ENCODE results near the gene UNC13D. TPM values are rescaled to one million over a fixed set of nuclear protein-coding genes. Genes with fewer than 3 reads are reported as not detected.

UNC13D gene
- 73.1 TPM for polyA plus RNA-seq (2012; ENCODE audit: insufficient read length, low read depth)

DNA sequence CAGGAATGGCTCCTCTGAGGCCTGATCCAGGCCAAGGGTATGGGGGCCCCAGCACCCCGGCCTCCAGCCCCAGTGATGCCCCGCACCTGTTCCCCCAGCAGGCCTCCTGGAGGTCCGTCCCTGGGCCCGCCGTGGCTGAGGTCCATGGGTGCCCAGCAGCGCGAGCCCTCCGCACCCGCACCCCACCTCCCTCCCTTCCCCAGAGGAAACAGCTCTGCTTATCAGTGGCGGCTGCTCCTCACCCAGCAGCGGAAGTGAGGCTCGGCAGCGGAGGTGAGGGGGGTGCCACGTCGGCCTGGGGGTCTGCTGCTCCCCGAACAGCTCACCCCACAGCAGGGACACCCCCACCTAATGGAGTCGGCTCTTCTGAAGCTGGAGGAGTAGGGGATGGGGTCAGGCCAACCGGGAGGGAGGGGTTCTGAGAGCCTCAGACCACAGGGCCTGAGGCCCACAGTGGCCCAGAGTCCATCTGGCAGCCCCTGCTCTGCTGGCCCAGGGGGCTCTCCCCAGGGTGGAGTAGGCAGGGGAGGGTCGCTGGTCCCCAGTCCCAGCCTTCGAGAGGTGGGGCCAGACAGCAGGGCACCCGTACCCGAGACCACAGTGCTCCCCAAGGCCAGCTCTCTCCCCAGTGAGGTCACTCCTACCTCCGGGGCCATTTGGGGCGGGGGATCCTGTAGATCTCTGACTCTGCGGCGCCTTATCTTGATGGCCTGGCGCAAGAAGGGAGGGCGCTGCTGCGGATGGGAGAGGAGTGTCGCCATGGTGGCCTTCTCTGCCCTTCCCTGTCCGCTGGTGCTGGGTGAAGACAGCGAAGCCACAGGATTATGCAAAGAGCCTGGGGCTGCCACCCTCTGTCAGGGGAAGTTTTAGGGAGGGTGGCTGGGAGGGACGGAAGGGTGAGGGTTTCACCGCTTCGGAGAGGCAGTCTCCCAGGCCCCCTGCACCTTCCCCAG, at the start of gene UNC13D:
TSS of gene UNC13D (minus strand) at position 828 of the 953 bp plus-strand sequence. CDS start at position 761, 67 bp downstream.
- TF ChIP-seq, protein P1, sequence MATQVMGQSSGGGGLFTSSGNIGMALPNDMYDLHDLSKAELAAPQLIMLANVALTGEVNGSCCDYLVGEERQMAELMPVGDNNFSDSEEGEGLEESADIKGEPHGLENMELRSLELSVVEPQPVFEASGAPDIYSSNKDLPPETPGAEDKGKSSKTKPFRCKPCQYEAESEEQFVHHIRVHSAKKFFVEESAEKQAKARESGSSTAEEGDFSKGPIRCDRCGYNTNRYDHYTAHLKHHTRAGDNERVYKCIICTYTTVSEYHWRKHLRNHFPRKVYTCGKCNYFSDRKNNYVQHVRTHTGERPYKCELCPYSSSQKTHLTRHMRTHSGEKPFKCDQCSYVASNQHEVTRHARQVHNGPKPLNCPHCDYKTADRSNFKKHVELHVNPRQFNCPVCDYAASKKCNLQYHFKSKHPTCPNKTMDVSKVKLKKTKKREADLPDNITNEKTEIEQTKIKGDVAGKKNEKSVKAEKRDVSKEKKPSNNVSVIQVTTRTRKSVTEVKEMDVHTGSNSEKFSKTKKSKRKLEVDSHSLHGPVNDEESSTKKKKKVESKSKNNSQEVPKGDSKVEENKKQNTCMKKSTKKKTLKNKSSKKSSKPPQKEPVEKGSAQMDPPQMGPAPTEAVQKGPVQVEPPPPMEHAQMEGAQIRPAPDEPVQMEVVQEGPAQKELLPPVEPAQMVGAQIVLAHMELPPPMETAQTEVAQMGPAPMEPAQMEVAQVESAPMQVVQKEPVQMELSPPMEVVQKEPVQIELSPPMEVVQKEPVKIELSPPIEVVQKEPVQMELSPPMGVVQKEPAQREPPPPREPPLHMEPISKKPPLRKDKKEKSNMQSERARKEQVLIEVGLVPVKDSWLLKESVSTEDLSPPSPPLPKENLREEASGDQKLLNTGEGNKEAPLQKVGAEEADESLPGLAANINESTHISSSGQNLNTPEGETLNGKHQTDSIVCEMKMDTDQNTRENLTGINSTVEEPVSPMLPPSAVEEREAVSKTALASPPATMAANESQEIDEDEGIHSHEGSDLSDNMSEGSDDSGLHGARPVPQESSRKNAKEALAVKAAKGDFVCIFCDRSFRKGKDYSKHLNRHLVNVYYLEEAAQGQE (IDR thresholded peaks at IDR 0.05; ENCODE audit: insufficient read depth in 1 of 2, low read depth in 2 of 2, low read length in 2 of 2), result no peak
- TF ChIP-seq TAF1 (IDR thresholded peaks at IDR 0.05; ENCODE audit: borderline replicate concordance, insufficient read depth, low read length) (no peak), FOXP2 (optimal IDR thresholded peaks at IDR 0.05; ENCODE audit: borderline replicate concordance, extremely low read depth, extremely low read length, insufficient read depth) (no peak), SIN3A (IDR thresholded peaks at IDR 0.05; ENCODE audit: borderline replicate concordance, insufficient read depth, low read length) (no peak), POLR2AphosphoS5 (IDR thresholded peaks at IDR 0.05; ENCODE audit: low read depth, low read length) (no peak)

DNA sequence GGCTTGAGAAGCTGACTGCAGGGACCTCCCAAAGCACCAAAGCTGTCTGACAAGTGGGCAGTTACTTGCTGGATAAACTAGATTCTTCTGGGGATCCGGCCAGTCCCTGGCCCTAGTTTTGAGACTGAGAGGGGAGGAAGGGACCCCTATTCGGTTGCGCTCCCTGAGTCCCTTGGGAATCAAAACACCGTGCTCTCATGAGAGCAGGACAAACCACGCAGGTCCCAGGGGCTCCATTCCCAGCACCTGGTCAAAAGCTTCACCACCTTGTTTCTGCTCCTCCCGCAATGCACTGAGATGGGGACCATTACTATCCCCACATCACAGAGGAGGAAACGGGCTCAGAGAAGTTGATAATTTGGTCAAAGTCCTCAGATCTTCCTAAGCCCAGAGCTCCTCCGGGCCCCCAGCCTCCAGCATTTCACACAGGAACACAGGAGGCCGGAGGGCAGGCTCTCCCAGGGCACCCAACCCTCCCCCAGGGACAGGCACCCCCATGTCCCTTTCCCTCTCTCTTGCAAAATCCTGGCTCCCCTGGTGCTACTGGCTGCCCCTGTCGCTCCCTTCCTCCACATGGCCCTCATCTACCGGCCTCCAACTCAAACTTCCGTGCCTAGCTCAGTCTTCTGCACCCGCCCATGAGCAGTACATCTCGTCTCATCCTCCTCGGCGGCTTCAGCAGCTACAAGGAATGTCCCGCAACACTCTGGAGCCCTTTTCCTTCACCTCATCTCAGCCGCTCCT, 49.3 kb upstream of the UNC13D start:
- TF ChIP-seq POLR2AphosphoS5 (IDR thresholded peaks at IDR 0.05; ENCODE audit: low read depth, low read length) (no peak; the same call in 1 of the 2 replicates), FOXP2 (optimal IDR thresholded peaks at IDR 0.05; ENCODE audit: borderline replicate concordance, extremely low read depth, extremely low read length, insufficient read depth) (no peak), TAF1 (IDR thresholded peaks at IDR 0.05; ENCODE audit: borderline replicate concordance, insufficient read depth, low read length) (no peak), SIN3A (IDR thresholded peaks at IDR 0.05; ENCODE audit: borderline replicate concordance, insufficient read depth, low read length) (no peak)
- TF ChIP-seq, protein P1 (IDR thresholded peaks at IDR 0.05; ENCODE audit: insufficient read depth in 1 of 2, low read depth in 2 of 2, low read length in 2 of 2), result no peak

DNA sequence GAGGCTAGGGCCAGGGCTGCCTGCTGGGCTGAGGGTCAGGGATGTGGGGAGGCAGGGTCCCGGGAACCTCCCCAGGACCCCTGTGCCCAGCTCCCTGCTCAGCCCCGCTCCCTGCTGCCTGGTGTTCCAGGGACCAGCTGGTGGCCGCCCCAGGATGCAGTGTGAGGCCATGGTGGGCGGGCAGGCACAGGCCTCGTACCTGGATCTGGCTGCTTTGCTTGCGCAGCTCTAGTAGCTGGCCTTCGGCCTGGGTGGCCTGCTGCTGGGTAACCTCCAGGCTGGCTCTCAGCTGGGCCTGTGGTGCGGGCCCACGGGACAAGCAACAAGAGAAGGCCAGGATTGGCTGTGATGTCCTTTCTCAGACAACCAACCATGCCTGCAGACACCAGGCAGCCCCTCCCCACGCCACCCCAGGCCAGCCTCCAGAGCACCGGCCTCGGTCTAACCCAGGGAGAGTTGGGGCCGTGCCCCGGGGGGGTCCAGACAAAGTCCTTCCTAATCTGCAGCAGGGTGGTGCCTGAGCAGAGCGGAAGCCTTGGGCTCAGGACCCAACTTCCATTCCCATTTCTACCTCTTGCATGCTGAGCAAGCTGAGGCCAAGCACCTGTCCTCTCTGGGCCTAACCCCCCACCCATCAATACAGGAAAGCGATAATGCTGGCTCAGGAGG, 48.5 kb upstream of the UNC13D start:
- TF ChIP-seq POLR2AphosphoS5 (IDR thresholded peaks at IDR 0.05; ENCODE audit: low read depth, low read length), result no peak
- TF ChIP-seq, protein P1 (IDR thresholded peaks at IDR 0.05; ENCODE audit: insufficient read depth in 1 of 2, low read depth in 2 of 2, low read length in 2 of 2), result no peak

DNA sequence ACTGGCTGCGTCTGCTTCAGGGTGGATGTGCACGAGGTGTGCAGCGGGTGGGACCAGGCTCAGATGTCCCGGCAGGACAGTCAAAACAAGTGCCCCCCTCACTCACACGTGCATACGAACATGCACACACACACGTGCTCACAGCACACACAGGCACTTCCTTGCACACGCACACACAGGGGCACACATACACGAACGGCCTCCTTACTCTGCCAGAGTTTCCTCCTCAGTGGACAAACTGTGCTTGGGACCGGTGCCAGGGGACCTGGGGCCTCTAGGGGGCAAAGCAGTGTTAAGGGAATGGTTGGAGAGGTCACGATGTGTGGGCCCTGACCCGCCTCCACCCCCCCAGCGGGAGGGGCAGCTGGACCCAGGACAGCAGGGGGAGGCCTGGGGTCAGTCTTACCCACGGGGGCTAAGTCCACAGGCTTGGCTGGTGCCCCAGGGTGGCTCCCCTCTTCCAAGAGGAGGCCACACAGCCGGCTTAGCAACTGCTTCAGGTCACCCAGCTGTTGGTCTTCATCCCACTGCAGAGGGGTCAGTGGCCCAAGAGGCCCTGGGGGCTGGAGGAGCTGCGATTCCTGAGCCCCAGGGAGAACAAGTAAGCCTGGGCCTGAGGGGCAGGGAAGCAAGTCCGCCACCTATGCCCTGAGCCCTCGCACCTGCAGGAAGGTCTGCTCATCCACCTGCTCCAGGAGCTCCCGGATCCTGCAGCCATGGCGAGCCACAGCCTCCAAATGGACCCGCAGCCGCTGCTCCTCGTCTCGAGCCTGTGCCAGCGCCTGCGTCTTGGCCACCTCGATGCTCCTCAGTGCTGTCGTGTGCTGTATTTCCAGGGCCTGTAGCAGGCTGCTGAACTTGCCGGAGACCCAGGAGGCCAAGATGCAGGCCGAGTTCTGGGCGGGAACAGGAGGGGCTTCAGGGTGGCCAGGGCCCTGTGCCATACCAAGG, 47.7 kb upstream of the UNC13D start:
- TF ChIP-seq TAF1 (IDR thresholded peaks at IDR 0.05; ENCODE audit: borderline replicate concordance, insufficient read depth, low read length) (no peak), SIN3A (IDR thresholded peaks at IDR 0.05; ENCODE audit: borderline replicate concordance, insufficient read depth, low read length) (no peak), POLR2AphosphoS5 (IDR thresholded peaks at IDR 0.05; ENCODE audit: low read depth, low read length) (no peak), FOXP2 (optimal IDR thresholded peaks at IDR 0.05; ENCODE audit: borderline replicate concordance, extremely low read depth, extremely low read length, insufficient read depth) (no peak)
- TF ChIP-seq, protein P1 (IDR thresholded peaks at IDR 0.05; ENCODE audit: insufficient read depth in 1 of 2, low read depth in 2 of 2, low read length in 2 of 2), result no peak

All from PFSK-1 (cell line).